Astrocyte of the spinal cord (primary cell): ENCODE data around the gene RUFY4.

Source experiments
- DNase-seq: peaks from one replicate; pipeline ENCODE4 v3.0.0; 2011; ENCODE audit warnings: low read depth, low spot score
- H3K4me3 ChIP-seq: 2 replicates; pipeline ENCODE4 v1.5.1; 2011; ENCODE audit warnings: low read depth, mild to moderate bottlenecking, low read length, moderate library complexity
- CTCF ChIP-seq: IDR thresholded peaks from 2 replicates; pipeline ENCODE4 v1.5.1; 2012; ENCODE audit warnings: low read depth, mild to moderate bottlenecking, low read length, inconsistent platforms
- in situ Hi-C: cut with HindIII; loops from 2 replicates; pipeline ENCODE4 v1.10.0; 2017; ENCODE audit warnings: low sequenced_read_pairs

RUFY4 gene

GRCh38 chr2:218137514-218137913 lies 68.5 kb downstream of the RUFY4 start:
- H3K4me3 ChIP-seq: no peak overlapping the region
- in situ Hi-C loops: no loop called here
- TF ChIP-seq CTCF: no peak
- DNase-seq: no peak

GRCh38 chr2:218138047-218138446 lies 69.0 kb downstream of the RUFY4 start:
- no peak for DNase-seq
- TF ChIP-seq CTCF: no peak
- in situ Hi-C loops: no loop called here
- no peak overlapping the region for H3K4me3 ChIP-seq
